Tibial nerve (tissue), 3 donors: ENCODE data around the gene PES1.

Experiments
- POLR2A ChIP-seq, 2 donors: fragments of 450-650 bp; IDR thresholded peaks; one replicate each; pipeline ENCODE4 v1.6.1; 2017; ENCODE audit warnings: antibody characterized with exemption in 2 of 2, mild to moderate bottlenecking in 2 of 2, moderate library complexity in 2 of 2
- TF ChIP-seq, protein P1 (sequence below), 5 experiments: fragments of 200-600 bp in 3 of 5; fragments of 450-650 bp in 2 of 5; sonication (generic) in 3 of 5; IDR thresholded peaks; one replicate each; pipeline ENCODE4 v1.5.1; 2016 to 2019; ENCODE audit warnings: antibody characterized with exemption in 5 of 5, mild to moderate bottlenecking in 3 of 5, moderate library complexity in 2 of 5

DNA sequence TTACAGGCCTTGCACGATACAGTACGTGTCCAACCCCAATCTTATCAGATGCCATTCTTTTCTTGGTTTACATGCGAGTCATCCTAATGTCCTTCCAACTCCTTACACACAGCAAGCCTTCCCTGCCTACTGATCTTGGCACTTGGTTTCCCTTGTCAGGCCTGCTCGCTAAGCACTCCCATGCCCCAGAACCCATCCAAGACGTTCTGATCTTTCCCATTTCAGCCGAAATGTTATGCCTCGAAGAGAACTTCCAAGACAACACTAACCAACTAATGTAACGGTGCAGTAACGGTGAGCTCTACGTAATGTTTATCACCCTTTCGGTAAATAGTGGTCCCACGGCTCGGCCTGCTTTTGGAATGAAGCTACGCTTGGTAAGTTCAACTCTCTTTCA lies 521 bp downstream of the PES1 start:
- TF ChIP-seq, protein P1, sequence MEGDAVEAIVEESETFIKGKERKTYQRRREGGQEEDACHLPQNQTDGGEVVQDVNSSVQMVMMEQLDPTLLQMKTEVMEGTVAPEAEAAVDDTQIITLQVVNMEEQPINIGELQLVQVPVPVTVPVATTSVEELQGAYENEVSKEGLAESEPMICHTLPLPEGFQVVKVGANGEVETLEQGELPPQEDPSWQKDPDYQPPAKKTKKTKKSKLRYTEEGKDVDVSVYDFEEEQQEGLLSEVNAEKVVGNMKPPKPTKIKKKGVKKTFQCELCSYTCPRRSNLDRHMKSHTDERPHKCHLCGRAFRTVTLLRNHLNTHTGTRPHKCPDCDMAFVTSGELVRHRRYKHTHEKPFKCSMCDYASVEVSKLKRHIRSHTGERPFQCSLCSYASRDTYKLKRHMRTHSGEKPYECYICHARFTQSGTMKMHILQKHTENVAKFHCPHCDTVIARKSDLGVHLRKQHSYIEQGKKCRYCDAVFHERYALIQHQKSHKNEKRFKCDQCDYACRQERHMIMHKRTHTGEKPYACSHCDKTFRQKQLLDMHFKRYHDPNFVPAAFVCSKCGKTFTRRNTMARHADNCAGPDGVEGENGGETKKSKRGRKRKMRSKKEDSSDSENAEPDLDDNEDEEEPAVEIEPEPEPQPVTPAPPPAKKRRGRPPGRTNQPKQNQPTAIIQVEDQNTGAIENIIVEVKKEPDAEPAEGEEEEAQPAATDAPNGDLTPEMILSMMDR (IDR thresholded peaks at IDR 0.05), result no peak
- TF ChIP-seq POLR2A (IDR thresholded peaks at IDR 0.05), result no peak
